Effector memory CD8-positive, alpha-beta T cell (primary cell): Measurements from ENCODE around the gene HAGHL.
A peak's percentile ranks its signal among the peaks of the same experiment; 100 is the strongest.
"Not testable (repeated sequence)": the region's sequence is repeated elsewhere in the genome, so short reads cannot be mapped to it uniquely, and the experiment has no call there.

Experiments used
- ATAC-seq: fragments of 150-1000 bp; cut with Tn5 transposase; replicated peaks from 2 replicates; pipeline ENCODE4 v1.10.0; 2021; ENCODE audit warnings: mild to moderate bottlenecking, moderate library complexity
- DNase-seq, 3 experiments: peaks; one replicate each; pipeline ENCODE4 v3.0.0; 2021
- H3K27ac Mint-ChIP-seq, 2 donors: one replicate each; pipeline ENCODE4 v1.8.0; 2022; ENCODE audit warnings: mild to moderate bottlenecking in 2 of 2, mixed read lengths in 2 of 2, moderate library complexity in 2 of 2
- H3K27me3 Mint-ChIP-seq, 2 donors: one replicate each; pipeline ENCODE4 v1.8.0; 2022; ENCODE audit warnings: mixed read lengths in 2 of 2
- H3K36me3 Mint-ChIP-seq: one replicate; pipeline ENCODE4 v1.8.0; 2022; ENCODE audit warnings: mild to moderate bottlenecking, moderate library complexity, mixed read lengths; ENCODE audit not compliant: insufficient read depth
- H3K4me1 Mint-ChIP-seq, 2 donors: one replicate each; pipeline ENCODE4 v1.8.0; 2022; ENCODE audit warnings: low read depth in 2 of 2, mixed read lengths in 2 of 2
- H3K4me3 Mint-ChIP-seq, 2 donors: one replicate each; pipeline ENCODE4 v1.8.0; 2022; ENCODE audit warnings: mild to moderate bottlenecking in 2 of 2, mixed read lengths in 2 of 2, moderate library complexity in 2 of 2
- H3K9me3 Mint-ChIP-seq, 2 donors: one replicate each; pipeline ENCODE4 v1.8.0; 2022; ENCODE audit warnings: mixed read lengths in 2 of 2

The HAGHL gene

DNA sequence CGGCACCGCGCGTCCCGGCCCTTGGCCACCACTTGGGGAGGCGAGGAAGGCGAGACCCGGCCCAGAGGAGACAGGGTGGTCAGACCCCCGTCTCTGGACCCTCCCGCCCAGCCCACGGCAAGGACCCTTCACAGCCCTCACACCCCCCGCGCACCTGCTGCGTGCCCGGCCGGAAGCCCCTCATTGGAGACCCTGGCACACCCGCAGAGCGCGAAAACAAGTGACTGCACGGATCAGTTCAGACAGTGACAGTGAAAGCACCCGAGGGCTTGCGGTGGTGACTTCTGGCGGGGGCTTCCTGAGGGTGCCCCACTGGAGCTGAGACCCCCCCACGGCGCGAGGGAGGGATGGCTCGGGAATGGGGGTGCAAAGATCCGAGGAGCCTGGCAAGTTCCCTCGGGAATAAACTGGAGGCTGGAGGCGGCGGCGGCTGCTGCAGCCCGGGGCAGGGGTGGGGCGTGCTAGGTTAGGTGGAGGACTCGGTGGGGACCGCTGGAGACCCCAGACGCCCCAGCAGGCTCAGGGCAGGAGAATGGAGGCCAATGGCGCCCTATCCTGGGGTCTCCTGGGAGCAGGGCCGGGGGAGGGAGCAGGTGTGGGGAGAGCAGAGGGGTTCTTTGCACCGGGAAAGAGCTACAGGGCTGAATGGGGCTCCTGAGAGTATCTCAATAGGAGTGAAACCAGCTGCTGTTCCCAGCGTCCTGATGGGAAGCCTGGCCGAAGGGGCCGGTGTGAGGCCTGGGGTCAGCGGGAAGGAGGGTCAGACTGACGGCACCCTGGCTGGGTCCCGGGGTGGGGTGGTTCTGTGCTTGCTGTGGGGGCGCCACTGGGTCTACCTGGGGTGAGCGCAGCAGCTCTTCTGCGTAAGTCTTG is 20.5 kb upstream of the HAGHL start:
- DNase-seq (no peak), ATAC-seq (no peak)
- H3K27me3 Mint-ChIP-seq: peaks cover 42 to 81% of the 10 kb centered on the region in 2 donors
- H3K27ac Mint-ChIP-seq: no peak overlapping the region
- peaks cover 0 to 5% of the 10 kb centered on the region in 2 donors for H3K4me1 Mint-ChIP-seq
- H3K9me3 Mint-ChIP-seq: no peaks in the 10 kb centered on the region
- peaks cover 9% of the 10 kb centered on the region for H3K36me3 Mint-ChIP-seq
- H3K4me3 Mint-ChIP-seq: peak overlapping the region in 1 of 2 donors; percentile 27

DNA sequence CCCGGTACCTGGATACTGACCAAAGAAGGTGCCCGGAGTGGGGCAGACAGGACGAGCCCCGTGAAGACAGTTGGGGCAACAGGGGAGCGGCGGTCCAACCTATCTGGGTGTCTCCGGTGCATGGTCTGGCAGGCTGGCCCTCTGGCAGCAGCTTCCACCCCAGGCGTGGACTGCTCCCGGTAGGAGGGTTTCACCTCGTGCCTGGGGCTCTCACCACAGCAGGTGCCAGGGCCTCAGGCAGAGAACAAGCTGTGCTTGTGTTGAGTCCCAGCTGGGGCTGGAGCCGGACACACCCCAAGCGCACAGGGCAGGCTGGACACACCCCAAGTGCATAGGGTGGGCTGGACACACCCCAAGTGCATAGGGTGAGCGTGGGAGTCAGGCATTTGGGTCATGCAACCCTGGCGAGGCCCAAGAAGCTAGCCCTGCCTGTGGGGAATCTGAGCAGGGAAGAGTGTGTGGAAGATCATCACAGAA is 19.8 kb upstream of the HAGHL start:
- Mint-ChIP-seq H3K4me1 (peaks cover 0 to 5% of the 10 kb centered on the region in 2 donors), H3K36me3 (peaks cover 9% of the 10 kb centered on the region), H3K27ac (no peak overlapping the region), H3K4me3 (peak overlapping the region in 1 of 2 donors; percentile 27), H3K9me3 (no peaks in the 10 kb centered on the region), H3K27me3 (peaks cover 38 to 75% of the 10 kb centered on the region in 2 donors)
- no peak for DNase-seq
- ATAC-seq: no peak

DNA sequence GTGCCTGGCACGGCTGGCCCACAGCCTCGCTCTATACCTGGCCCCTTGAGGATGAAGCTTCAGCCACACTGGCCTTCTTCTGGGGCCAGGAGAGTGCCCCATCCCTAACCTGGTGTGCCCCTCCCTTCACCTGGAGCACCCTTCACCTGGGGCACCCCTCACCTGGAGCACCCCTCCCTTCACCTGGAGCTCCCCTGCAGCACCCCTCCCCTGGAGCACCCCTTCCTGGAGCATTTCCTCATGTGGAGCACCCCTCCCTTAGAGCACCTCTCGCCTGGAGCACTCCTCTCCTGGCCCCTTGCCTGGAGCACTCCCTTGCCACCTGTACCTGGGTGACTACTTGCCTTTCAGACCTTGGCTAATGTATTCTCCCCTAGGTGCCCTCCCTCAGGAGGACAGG is 18.9 kb upstream of the HAGHL start:
- peaks cover 6% of the 10 kb centered on the region for H3K36me3 Mint-ChIP-seq
- H3K4me3 Mint-ChIP-seq: no peak overlapping the region
- ATAC-seq (no peak), DNase-seq (no peak)
- peaks cover 29 to 65% of the 10 kb centered on the region in 2 donors for H3K27me3 Mint-ChIP-seq
- H3K4me1 Mint-ChIP-seq: peaks cover 0 to 9% of the 10 kb centered on the region in 2 donors
- H3K27ac Mint-ChIP-seq: no peak overlapping the region
- no peaks in the 10 kb centered on the region for H3K9me3 Mint-ChIP-seq

DNA sequence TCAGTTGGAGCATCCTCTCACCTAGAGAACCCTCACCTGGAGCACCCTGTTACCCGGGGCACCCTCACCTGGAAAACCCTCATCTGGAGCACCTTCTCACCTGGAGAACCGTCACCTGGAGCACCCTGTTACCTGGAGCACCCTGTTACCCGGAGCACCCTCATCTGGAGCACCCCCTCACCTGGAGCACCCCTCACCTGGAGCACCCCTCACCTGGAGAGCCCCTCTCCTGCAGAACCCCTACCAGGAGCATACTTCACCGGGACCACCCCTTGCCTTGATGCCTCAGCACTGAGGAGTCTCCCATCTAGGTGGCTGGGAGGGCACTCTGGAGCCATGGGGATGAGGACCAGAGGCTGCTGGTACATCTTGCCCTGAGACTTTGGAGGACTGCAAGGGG is 17.9 kb upstream of the HAGHL start:
- DNase-seq (no peak), ATAC-seq (no peak)
- Mint-ChIP-seq H3K27ac (no peak overlapping the region), H3K9me3 (no peaks in the 10 kb centered on the region), H3K4me3 (no peak overlapping the region), H3K27me3 (peaks cover 28 to 62% of the 10 kb centered on the region in 2 donors), H3K4me1 (peaks cover 0 to 9% of the 10 kb centered on the region in 2 donors), H3K36me3 (peaks cover 6% of the 10 kb centered on the region)

DNA sequence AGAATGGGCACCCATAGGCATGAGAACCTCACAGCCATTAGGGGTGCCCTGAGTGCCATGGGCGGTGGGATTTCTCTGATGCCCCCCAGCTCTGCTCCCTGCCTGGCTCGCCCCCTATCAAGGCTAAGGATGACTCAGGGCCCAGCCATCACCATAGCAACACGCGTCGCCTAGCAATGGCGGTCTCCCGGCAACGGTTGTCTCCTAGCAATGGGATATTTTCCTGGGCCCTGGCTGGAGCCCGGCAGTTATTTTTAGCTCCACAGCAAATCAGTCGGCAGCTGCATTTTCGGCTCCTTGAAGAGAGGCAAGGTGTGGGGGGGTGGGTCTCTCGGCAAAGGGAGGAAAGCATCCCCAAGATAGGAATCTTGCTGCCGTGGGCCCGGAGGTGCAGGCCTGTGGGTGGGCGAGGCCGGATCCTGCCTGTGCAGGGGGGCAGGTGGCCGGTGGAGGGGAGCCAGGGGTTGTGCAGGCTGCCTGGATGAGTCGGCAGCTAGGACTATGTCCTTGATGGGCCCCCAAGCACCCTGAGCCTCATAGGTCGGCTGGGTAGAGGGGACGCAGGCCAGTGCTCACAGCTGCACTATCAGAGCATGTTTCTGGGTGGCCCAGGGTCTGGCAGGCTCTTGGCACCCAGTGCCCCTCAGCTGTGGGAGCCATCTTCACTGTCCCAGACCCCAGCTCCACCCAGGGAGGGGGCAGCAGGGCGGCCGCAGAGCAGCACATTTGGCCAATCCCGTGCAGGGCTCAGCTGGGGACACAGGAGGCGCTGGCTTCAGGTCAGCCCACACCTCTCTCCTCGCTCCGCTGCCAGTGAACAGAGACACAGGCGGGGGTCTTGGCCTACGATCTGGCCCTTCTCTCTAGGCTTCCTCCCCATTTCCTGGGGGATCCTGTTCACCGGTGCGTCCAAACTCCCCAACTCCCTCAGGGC is 17.1 kb upstream of the HAGHL start:
- Mint-ChIP-seq H3K4me1 (peaks cover 0 to 9% of the 10 kb centered on the region in 2 donors), H3K27ac (no peak overlapping the region), H3K4me3 (no peak overlapping the region), H3K36me3 (peaks cover 2% of the 10 kb centered on the region), H3K9me3 (no peaks in the 10 kb centered on the region), H3K27me3 (peaks cover 28 to 54% of the 10 kb centered on the region in 2 donors)
- ATAC-seq (no peak), DNase-seq (no peak)

DNA sequence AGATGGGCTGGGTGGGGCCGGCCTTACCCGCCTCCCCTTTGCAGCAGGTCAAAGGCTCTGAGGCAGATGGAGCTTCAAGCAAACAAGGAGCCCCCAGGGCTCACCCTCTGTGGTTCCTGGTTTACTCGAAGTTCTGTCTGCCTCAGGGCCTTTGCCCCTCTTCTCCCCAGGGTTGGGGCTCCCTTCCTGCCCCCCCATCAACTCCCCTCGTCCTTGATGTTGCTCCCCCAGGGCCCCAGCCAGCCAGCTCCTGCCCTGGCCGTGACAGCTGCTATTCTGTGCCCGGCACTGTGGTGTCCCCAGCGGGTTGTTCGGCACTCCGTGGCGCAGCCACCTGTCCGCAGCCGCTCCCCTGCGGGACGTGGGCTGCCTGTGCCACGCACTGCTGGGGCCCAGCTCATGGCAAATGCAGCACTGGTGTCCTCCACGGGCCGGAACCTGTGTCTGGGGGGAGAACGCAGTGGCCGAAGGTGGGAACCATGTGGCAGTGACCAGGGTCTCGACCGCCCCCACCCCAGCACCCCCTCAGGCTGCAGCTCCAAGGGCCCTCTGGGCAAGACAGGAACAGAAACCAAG is 16.3 kb upstream of the HAGHL start:
- H3K9me3 Mint-ChIP-seq: no peaks in the 10 kb centered on the region
- H3K4me3 Mint-ChIP-seq: no peak overlapping the region
- DNase-seq (no peak), ATAC-seq (no peak)
- peaks cover 2% of the 10 kb centered on the region for H3K36me3 Mint-ChIP-seq
- H3K4me1 Mint-ChIP-seq: peaks cover 0 to 9% of the 10 kb centered on the region in 2 donors
- H3K27ac Mint-ChIP-seq: no peak overlapping the region
- H3K27me3 Mint-ChIP-seq: peaks cover 28 to 54% of the 10 kb centered on the region in 2 donors

DNA sequence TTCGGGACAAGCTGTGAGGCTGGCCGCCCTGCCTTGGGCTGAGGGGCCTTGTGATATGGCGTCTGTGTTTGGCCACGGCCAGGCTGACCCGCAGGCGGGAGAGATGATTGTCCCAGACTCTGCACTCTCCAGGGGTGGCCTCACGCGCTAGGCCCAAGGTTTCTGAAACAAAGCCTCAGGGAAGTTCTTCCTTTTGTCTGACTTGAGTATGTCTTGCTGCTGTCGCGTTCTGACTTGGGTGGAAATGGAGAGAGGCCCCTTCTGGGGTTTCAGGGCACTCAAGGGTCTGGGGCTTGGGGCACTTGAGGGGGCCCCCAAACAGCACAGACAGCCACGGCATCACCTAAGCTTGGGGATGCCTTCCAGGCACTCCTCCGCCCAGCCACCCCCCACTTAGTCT is 15.8 kb upstream of the HAGHL start:
- peaks cover 28 to 55% of the 10 kb centered on the region in 2 donors for H3K27me3 Mint-ChIP-seq
- DNase-seq (no peak), ATAC-seq (no peak)
- no peaks in the 10 kb centered on the region for H3K9me3 Mint-ChIP-seq
- no peak overlapping the region for H3K27ac Mint-ChIP-seq
- H3K4me3 Mint-ChIP-seq: no peak overlapping the region
- peaks cover 0 to 9% of the 10 kb centered on the region in 2 donors for H3K4me1 Mint-ChIP-seq
- peaks cover 2% of the 10 kb centered on the region for H3K36me3 Mint-ChIP-seq

DNA sequence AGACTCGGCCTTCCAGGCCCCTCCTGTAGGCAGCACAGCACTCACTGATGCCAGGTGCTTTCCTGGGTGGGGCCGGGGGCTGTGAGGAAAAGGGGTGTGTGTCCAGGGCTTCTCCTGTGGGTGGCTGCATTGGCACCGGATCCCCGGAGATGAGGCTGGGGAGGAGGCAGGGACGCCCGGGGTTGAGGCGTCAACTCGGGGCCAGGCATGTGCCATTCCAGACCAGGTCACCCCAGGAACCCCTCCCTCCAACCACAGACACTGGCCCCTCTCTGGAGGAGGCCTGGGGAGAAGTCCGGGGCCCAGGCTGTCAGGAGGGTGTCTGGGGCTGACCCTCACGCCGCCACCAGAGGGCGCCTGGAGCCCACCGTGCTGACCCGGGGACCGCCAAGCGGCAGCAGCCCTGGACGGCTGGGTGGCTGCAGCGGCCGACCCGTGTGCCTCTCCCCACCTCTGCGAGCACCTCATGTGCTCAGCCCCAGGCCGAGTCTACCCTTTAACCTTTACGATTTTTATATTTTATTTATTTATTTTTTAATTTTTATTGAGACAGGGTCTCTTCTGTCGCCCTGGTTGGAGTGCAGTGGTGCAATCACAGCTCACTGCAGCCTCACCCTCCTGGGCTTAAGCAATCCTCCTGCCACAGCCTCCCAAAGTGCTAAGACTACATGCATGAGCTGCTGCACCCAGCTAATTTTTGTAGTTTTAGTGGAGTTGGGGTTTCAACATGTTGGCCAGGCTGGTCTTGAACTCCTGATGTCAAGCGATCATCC is 15.2 kb upstream of the HAGHL start:
- Mint-ChIP-seq H3K9me3 (no peaks in the 10 kb centered on the region), H3K27me3 (peaks cover 23 to 55% of the 10 kb centered on the region in 2 donors), H3K27ac (no peak overlapping the region), H3K4me3 (no peak overlapping the region), H3K4me1 (peaks cover 4 to 7% of the 10 kb centered on the region in 2 donors), H3K36me3 (peaks cover 2% of the 10 kb centered on the region)
- ATAC-seq (peak; percentile 66), DNase-seq (peak; percentile 79 to 84 (median 81))

DNA sequence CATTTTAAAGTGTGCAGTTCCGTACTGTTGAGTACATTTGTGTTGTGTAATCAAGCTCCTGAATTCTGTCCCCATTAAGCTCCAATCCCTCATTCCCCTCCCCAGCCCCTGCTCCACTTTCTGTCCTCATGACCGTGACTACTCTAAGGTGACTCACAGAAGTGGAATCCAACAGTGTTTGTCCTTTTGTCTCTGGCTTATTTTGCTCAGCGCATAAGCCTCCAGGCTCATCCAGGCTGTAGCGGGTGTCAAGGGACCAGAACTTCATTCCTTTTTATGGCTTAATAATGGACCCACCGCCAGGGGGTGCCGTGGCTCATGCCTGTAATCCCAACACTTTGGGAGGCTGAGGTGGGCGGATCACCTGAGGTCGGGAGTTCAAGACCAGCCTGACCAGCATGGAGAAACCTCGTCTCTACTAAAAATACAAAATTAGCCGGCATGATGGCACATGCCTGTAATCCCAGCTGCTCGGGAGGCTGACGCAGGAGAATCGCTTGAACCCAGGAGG is 14.1 kb upstream of the HAGHL start:
- H3K36me3 Mint-ChIP-seq, H3K4me1 Mint-ChIP-seq, H3K27ac Mint-ChIP-seq, H3K4me3 Mint-ChIP-seq, ATAC-seq, DNase-seq, H3K9me3 Mint-ChIP-seq: not testable (repeated sequence)
- peaks cover 19 to 45% of the 10 kb centered on the region in 2 donors for H3K27me3 Mint-ChIP-seq

DNA sequence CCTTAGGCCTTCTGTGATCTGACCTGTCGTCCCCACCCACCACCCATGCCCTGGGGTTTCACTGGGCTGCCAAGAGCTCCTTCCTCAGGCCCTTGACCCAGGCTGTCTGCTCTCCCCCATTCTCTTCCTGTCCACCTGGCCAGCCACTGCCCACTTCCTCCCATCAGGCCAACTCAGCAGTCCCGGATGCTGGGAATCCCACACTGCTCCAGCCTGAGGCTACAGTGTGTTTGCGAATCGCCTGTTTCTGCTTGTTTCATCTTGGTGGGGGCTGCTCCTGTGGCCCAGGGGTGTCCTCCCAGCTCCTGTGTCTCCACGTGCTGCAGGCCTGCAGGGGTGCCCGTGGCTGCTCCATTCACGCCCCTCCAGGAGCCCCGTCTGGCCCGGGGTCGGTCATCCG is 12.8 kb upstream of the HAGHL start:
- peaks cover 7 to 32% of the 10 kb centered on the region in 2 donors for H3K27me3 Mint-ChIP-seq
- peaks cover 6 to 8% of the 10 kb centered on the region in 2 donors for H3K4me1 Mint-ChIP-seq
- DNase-seq: no peak
- no peaks in the 10 kb centered on the region for H3K9me3 Mint-ChIP-seq
- peak overlapping the region in 1 of 2 donors; percentile 3 for H3K4me3 Mint-ChIP-seq
- peaks cover 2% of the 10 kb centered on the region for H3K36me3 Mint-ChIP-seq
- H3K27ac Mint-ChIP-seq: no peak overlapping the region
- no peak for ATAC-seq

DNA sequence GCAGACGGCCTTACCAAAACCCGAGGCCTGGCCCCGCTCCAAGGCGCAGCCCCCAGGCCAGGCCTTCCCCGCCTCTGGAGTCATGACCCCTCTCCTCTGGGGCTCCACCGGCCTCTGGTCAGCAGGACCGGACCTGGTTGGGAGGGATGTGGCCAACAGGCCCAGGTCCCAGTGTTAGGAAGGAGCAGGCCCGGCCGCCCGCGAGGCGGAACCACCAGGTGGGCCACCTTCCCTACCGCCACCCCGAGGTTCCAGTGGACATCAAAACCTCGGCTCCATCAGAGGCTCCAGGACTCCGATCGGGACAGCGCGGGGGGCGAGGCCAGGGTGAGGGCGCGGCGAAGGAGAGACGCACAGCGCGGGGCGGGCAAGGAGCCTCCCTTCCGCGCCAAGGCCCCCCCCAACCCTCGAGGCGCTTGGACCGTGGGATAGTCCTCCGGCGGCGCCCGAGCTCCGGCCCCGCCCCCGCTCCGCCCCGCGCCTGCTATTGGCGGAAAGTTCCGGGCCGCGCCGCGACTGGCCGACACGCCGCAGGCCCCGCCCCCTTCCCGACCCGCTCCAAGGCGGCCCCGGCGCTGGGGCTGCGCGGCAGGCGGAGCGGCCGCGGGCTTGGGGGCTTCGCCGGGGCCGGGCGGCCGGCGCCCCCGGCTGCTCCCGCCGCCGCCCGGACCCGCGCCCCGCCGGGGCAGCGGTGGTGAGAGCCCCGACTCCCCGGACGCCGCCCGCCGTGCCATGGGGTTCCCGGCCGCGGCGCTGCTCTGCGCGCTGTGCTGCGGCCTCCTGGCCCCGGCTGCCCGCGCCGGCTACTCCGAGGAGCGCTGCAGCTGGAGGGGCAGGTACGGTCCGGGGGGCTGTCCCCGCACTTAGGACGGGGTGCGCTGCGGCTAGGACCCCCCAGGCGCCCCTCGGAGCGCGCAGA is 12.1 kb upstream of the HAGHL start, which contains the start of gene METRN:
TSS of gene METRN (plus strand) at position 561 of the 919 bp plus-strand sequence. CDS start at position 733, 172 bp downstream.
- H3K27ac Mint-ChIP-seq: no peak within 1 kb of the TSS
- peak; percentile 89 for ATAC-seq
- H3K4me1 Mint-ChIP-seq: peaks cover 10 to 11% of the 10 kb centered on the region in 2 donors
- DNase-seq: peak; percentile 86 to 89 (median 88)
- peaks cover 0 to 24% of the 10 kb centered on the region in 2 donors for H3K27me3 Mint-ChIP-seq
- H3K9me3 Mint-ChIP-seq: no peaks in the 10 kb centered on the region
- peak within 1 kb of the TSS; percentile 56 to 65 for H3K4me3 Mint-ChIP-seq
- H3K36me3 Mint-ChIP-seq: peaks cover 2% of the 10 kb centered on the region
